K562 (cell line): ENCODE measurements around the gene RUNX1. TPM values are rescaled to one million over a fixed set of nuclear protein-coding genes. Genes with fewer than 3 reads are reported as not detected.

Experiments
- ATAC-seq: fragments of 200-7000 bp; cut with Tn5 transposase; 3 replicates; pipeline ENCODE4 v1.9.1; 2020; ENCODE audit warnings: moderate library complexity
- BruUV-seq: library from RNA; stranded (reverse); fragments of 400-500 nt; replicated peaks from 2 replicates; lab custom pipeline; 2021; lab: Mats Ljungman, UMichigan
- CTCF ChIA-PET: fragments of 300-600 bp; formaldehyde crosslinking; extraction: SDS; loops from one replicate; lab custom pipeline; 2021; ENCODE audit warnings: low intra/inter-chr PET ratio; lab: Yijun Ruan, JAX
- POLR2A ChIA-PET: fragments of 300-600, 350-650 bp; sonication (Branson Sonifier 250); formaldehyde crosslinking; extraction: SDS; loops from one replicate; lab custom pipeline; 2021; ENCODE audit warnings: antibody characterized with exemption, inconsistent platforms; lab: Yijun Ruan, JAX
- DNase-seq, 4 experiments: peaks; one replicate each; pipeline versions ENCODE4 v3.0.0 to v3.0.0-alpha.2; 2011 to 2018; ENCODE audit warnings: low spot score in 3 of 4, mixed read lengths in 3 of 4; ENCODE audit errors: extremely low read depth in 1 of 4
- FAIRE-seq: peaks from 2 replicates; lab custom pipeline; 2011; peaks lifted over from hg19 to GRCh38; lab: Jason Lieb, UNC
- H2AFZ ChIP-seq: 2 replicates; pipeline ENCODE4 v1.6.0; 2011; ENCODE audit warnings: low read depth, low read length, control low read depth, inconsistent platforms
- H3K27ac ChIP-seq: fragments of 200-600 bp; 3 replicates; pipeline ENCODE4 v1.8.0; 2011; ENCODE audit warnings: low read depth, mild to moderate bottlenecking, control low read depth, inconsistent platforms, low read length, moderate library complexity, mixed read lengths; ENCODE audit errors: extremely low read depth
- H3K27me3 ChIP-seq, 2 experiments: fragments of 300-600 bp in 1 of 2; 2 replicates in 1 of 2; 3 replicates in 1 of 2; pipeline versions ENCODE4 v1.6.0 to v1.8.0; 2011; ENCODE audit warnings: inconsistent platforms in 2 of 2, low read length in 2 of 2, mild to moderate bottlenecking in 1 of 2, mixed read lengths in 1 of 2, moderate library complexity in 1 of 2; ENCODE audit not compliant: control insufficient read depth in 2 of 2, insufficient read depth in 2 of 2
- H3K36me3 ChIP-seq: fragments of 300-600 bp; 3 replicates; pipeline ENCODE4 v1.8.0; 2011; ENCODE audit warnings: mild to moderate bottlenecking, low read length, inconsistent platforms; ENCODE audit not compliant: control insufficient read depth, insufficient read depth
- H3K4me1 ChIP-seq, 2 experiments: fragments of 200-600 bp in 1 of 2; replicated peaks in 1 of 2; 2 replicates in 1 of 2; 3 replicates in 1 of 2; pipeline versions ENCODE4 v1.5.1 to v1.8.0; 2011; ENCODE audit warnings: inconsistent platforms in 2 of 2, low read length in 2 of 2, mild to moderate bottlenecking in 1 of 2, mixed read lengths in 1 of 2, moderate library complexity in 1 of 2; ENCODE audit not compliant: control insufficient read depth in 2 of 2, insufficient read depth in 2 of 2
- H3K4me2 ChIP-seq: 2 replicates; pipeline ENCODE4 v1.6.1; 2011; ENCODE audit warnings: low read length, control low read depth, inconsistent platforms, mixed read lengths; ENCODE audit not compliant: insufficient read depth
- H3K4me3 ChIP-seq: fragments of 200-600 bp; sonication (generic), shearing (Covaris generic); 2 replicates; pipeline ENCODE4 v1.5.1; 2016; ENCODE audit warnings: control low read depth, inconsistent platforms
- H3K79me2 ChIP-seq: fragments of 200-600 bp; 3 replicates; pipeline ENCODE4 v1.8.0; 2011; ENCODE audit warnings: low read length, inconsistent platforms; ENCODE audit not compliant: control insufficient read depth, insufficient read depth
- H3K9ac ChIP-seq, 2 experiments: 2 replicates each; pipeline versions ENCODE4 v1.6.0 to v1.6.1; 2011; ENCODE audit warnings: low read depth in 2 of 2, low read length in 2 of 2, control low read depth in 1 of 2, inconsistent platforms in 1 of 2, mild to moderate bottlenecking in 1 of 2, mixed read lengths in 1 of 2; ENCODE audit not compliant: insufficient read depth in 1 of 2
- H3K9me1 ChIP-seq: one replicate; pipeline ENCODE4 v1.6.0; 2011; ENCODE audit warnings: inconsistent platforms, mild to moderate bottlenecking, low read length, moderate library complexity; ENCODE audit not compliant: control insufficient read depth, insufficient read depth
- H3K9me3 ChIP-seq: replicated peaks from 2 replicates; pipeline ENCODE4 v1.5.1; 2011; ENCODE audit warnings: low read depth, low read length, inconsistent platforms; ENCODE audit not compliant: control insufficient read depth, insufficient read depth
- H4K20me1 ChIP-seq: replicated peaks from 2 replicates; pipeline ENCODE4 v1.6.1; 2011; ENCODE audit warnings: low read length, inconsistent platforms, mixed read lengths; ENCODE audit not compliant: control insufficient read depth, insufficient read depth
- CEBPB ChIP-seq: fragments of 450-650 bp; IDR thresholded peaks from 2 replicates; pipeline ENCODE4 v1.6.1; 2016; ENCODE audit warnings: missing genetic modification characterization, missing compliant biosample characterization
- FOXP1 ChIP-seq: sonication (generic); formaldehyde crosslinking; IDR thresholded peaks from 2 replicates; pipeline ENCODE4 v1.8.0; 2022; ENCODE audit warnings: mild to moderate bottlenecking, missing genetic modification reagents
- HCFC1 ChIP-seq: IDR thresholded peaks from 2 replicates; pipeline ENCODE4 v1.6.1; 2012; ENCODE audit warnings: low read depth, low read length, improper control_type of control experiment
- POLR2G ChIP-seq: fragments of 200-400 bp; formaldehyde crosslinking; IDR thresholded peaks from 2 replicates; pipeline ENCODE4 v1.6.1; 2017; ENCODE audit warnings: low read depth, mild to moderate bottlenecking, antibody characterized with exemption, low read length, moderate library complexity
- SAFB2 ChIP-seq: fragments of 200-400 bp; formaldehyde crosslinking; IDR thresholded peaks from 2 replicates; pipeline ENCODE4 v1.6.1; 2018; ENCODE audit warnings: borderline replicate concordance, low read length, low read depth, moderate library complexity; ENCODE audit not compliant: severe bottlenecking
- SMARCB1 ChIP-seq: IDR thresholded peaks from 2 replicates; pipeline ENCODE4 v1.6.1; 2011; ENCODE audit warnings: improper control_type of control experiment, low read depth; ENCODE audit not compliant: insufficient read length
- ZNF436 ChIP-seq: fragments of 250-450, 450-650 bp; sonication (Bioruptor Pico); formaldehyde crosslinking; IDR thresholded peaks from 2 replicates; pipeline ENCODE4 v1.7.0; 2020; ENCODE audit warnings: mild to moderate bottlenecking
- ZNF639 ChIP-seq, 2 experiments: fragments of 200-800 bp in 1 of 2; sonication (Bioruptor generic) in 1 of 2; sonication (generic) in 1 of 2; formaldehyde crosslinking in 1 of 2; IDR thresholded peaks in 1 of 2; conservative IDR thresholded peaks in 1 of 2; 2 replicates each; pipeline versions ENCODE4 v1.5.0 to v1.6.1; 2016 to 2020; ENCODE audit warnings: missing compliant biosample characterization in 1 of 2, missing genetic modification characterization in 1 of 2, missing genetic modification reagents in 1 of 2
- WGBS: fragments of 100-300 bp; shearing (Covaris generic); methylation state at CpG from one replicate; pipeline ENCODE4 v1.1.6; 2016; ENCODE audit warnings: low coverage, mixed read lengths; ENCODE audit not compliant: insufficient coverage; ENCODE audit errors: missing lambda C conversion rate; 5-methylcytosine and 5-hydroxymethylcytosine counted together
- in situ Hi-C: fragments of 300-500 bp; cut with MboI; formaldehyde crosslinking; loops from 4 replicates; pipeline ENCODE4 v1.15.0; 2018; ENCODE audit warnings: inconsistent platforms, mixed read lengths
- intact Hi-C: fragments of 100-400 bp; cut with micrococcal nuclease; formaldehyde crosslinking; loops from 2 replicates; pipeline ENCODE4 v1.14.2; 2022
- polyA plus RNA-seq, 8 experiments: library from polyadenylated mRNA; depleted of rRNA in 4 of 8; stranded (reverse) in 5 of 8; unstranded in 3 of 8; fragments of >200 nt; fragmentation: Nextera tagmentation in 2 of 8; fragmentation: Illumina TruSeq in 1 of 8; extraction: Ambion mirVana in 2 of 8; extraction: Trizol in 1 of 8; gene quantifications; 2 replicates each; pipeline versions ENCODE4 v1.2.1 to v1.2.3, GENCODE V29; 2011 to 2014; ENCODE audit warnings: inconsistent platforms in 1 of 8, missing spikeins in 1 of 8
- total RNA-seq, 7 experiments: library from RNA; depleted of rRNA in 6 of 7; stranded (reverse); fragments of >200 nt in 6 of 7; fragmentation: Illumina TruSeq in 2 of 7; extraction: Trizol in 2 of 7; gene quantifications; 2 replicates each; pipeline versions ENCODE4 v1.2.1 to v1.2.3, GENCODE V29; 2011 to 2021; ENCODE audit warnings: low replicate concordance in 1 of 7

RUNX1 gene
- total and polyA plus RNA-seq, 9 of the 15 experiments (the other 6 are each of a cell fraction or from before 2014, with no cell fraction given): 2.2 to 68.6 (median 17.8) TPM

- no peak for TF ChIP-seq ZNF436 (CRISPR knock-in tag)
- no peak for TF ChIP-seq FOXP1 (CRISPR knock-in tag)
- TF ChIP-seq CEBPB (tag): no peak
- TF ChIP-seq SMARCB1: no peak
- no peak for TF ChIP-seq SAFB2
- TF ChIP-seq, all 486 proteins: peak for 0
- no peaks in the 10 kb centered on the region for H3K9me3 ChIP-seq
- no peak for DNase-seq
- H2AFZ ChIP-seq: no peak overlapping the region
- H3K36me3 ChIP-seq: peaks cover 87% of the 10 kb centered on the region
- intact Hi-C loops: no loop called here
- H3K4me3 ChIP-seq: no peak overlapping the region
- no peak overlapping the region for H3K4me2 ChIP-seq
- no TSS peak for BruUV-seq
- ATAC-seq: no peak
- no peak overlapping the region for H3K27ac ChIP-seq
- H4K20me1 ChIP-seq: peaks cover 5% of the 10 kb centered on the region; the same call in 1 of the 2 replicates
- 80% methylated on average over 3 of the region's 3 CpGs for WGBS
- no peak for FAIRE-seq
- H3K4me1 ChIP-seq: no peaks in the 10 kb centered on the region; a peak in 1 of 5 replicates
- H3K9ac ChIP-seq: no peak overlapping the region
- no peaks in the 10 kb centered on the region for H3K27me3 ChIP-seq
- POLR2A ChIA-PET: interaction anchor here (0.7 to 0.8 kb wide), 2 partner anchors 8 to 487 kb away, joined by 3 read pairs; no protein-coding TSS in a partner anchor
- H3K9me1 ChIP-seq: no peaks in the 10 kb centered on the region
- CTCF ChIA-PET: no interaction called here
- in situ Hi-C loops: no loop called here
- H3K79me2 ChIP-seq: peaks cover 3% of the 10 kb centered on the region; the same call in 2 of the 3 replicates
These were observed 196.7 kb downstream of the RUNX1 start for GRCh38 chr21:34852448-34852847.

- Histone ChIP-seq H4K20me1 (peaks cover 8% of the 10 kb centered on the region), H3K4me1 (no peaks in the 10 kb centered on the region; a peak in 3 of 5 replicates), H3K4me3 (no peak overlapping the region), H3K9me1 (no peaks in the 10 kb centered on the region), H3K27me3 (no peaks in the 10 kb centered on the region), H3K36me3 (peaks cover 80% of the 10 kb centered on the region), H3K9ac (0 out of 4 replicates have a peak overlapping the region, but pooled peaks of 1 of the 2 experiments have one; percentile 19), H3K9me3 (no peaks in the 10 kb centered on the region), H3K4me2 (no peak overlapping the region), H2AFZ (no peak overlapping the region), H3K27ac (no peak overlapping the region), H3K79me2 (peaks cover 4% of the 10 kb centered on the region; the same call in 2 of the 3 replicates)
- FAIRE-seq (no peak), ATAC-seq (no peak; the same call in 2 of the 3 replicates), DNase-seq (no peak)
- intact Hi-C loops (no loop called here), in situ Hi-C loops (no loop called here)
- TF ChIP-seq ZNF639 (CRISPR knock-in tag; conservative IDR thresholded peaks at IDR 0.05 in 1 of 2, IDR thresholded peaks at IDR 0.05 in 1 of 2): 0 out of 4 replicates have a peak, but pooled peaks of 1 of the 2 experiments have one; percentile 11
- TF ChIP-seq POLR2G: peak; percentile 44
- no peak for TF ChIP-seq HCFC1
- 92% methylated on average over 11 of the region's 11 CpGs for WGBS
- ChIA-PET CTCF (no interaction called here), POLR2A (no interaction called here)
- no TSS peak for BruUV-seq
These were observed 198.9 kb downstream of the RUNX1 start for GRCh38 chr21:34850166-34850690.
